ENCODE measurements around the gene UNC93B1.

UNC93B1 gene

DNA sequence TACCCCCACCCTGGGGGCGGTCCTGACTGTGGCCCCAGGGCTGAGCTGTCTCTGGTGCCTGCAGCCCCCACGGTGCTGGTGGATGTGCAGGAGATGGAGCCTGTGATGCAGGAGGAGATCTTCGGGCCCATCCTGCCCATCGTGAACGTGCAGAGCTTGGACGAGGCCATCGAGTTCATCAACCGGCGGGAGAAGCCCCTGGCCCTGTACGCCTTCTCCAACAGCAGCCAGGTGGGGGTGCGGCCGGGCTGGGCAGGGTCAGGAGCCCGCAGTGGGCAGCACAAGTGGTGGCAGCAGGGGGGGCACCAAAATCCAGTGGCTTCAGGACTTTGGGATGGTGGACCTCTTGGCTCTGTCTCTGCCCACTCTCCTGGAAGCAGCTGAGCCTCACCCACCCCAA is 18.6 kb upstream of the UNC93B1 start:
- Histone ChIP-seq H3K27ac (ENCODE audit: insufficient read depth, low read depth, low read length, poor library complexity, severe bottlenecking) (no peak overlapping the region), H3K4me3 (ENCODE audit: insufficient read depth, low read depth, low read length) (no peak overlapping the region), H3K4me1 (ENCODE audit: control insufficient read depth, insufficient read depth, low read length) (peaks cover 13% of the 10 kb centered on the region), H3K27me3 (ENCODE audit: control insufficient read depth, insufficient read depth, low read length, poor library complexity, severe bottlenecking) (no peaks in the 10 kb centered on the region), H3K9me3 (ENCODE audit: control insufficient read depth, low read length) (no peaks in the 10 kb centered on the region), H3K36me3 (ENCODE audit: control insufficient read depth, insufficient read depth, low read length) (no peaks in the 10 kb centered on the region)
- 89 to 91% methylated on average over 13 of the region's 13 CpGs for WGBS, 2 experiments

DNA sequence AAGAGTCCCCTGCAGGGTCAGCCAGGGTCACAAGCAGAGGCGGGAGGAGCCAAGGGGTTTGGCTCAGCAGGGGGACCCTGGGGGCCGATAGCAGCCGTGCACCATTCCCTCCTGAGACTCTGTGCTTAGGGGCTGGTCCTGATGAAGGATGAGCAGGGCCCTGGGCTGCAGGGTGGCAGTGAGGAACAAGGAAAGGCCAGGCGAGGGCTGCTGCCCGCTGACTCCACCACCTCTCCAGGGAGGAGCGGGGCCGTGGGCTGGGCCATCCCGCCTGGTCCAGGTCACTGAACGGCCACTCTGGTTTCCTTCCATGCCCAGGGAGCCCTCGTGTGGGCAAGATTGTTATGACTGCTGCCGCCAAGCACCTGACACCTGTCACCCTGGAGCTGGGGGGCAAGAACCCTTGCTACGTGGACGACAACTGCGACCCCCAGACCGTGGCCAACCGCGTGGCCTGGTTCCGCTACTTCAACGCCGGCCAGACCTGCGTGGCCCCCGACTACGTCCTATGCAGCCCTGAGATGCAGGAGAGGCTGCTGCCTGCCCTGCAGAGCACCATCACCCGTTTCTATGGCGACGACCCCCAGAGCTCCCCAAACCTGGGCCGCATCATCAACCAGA is 17.4 kb upstream of the UNC93B1 start:
- H3K9me3 ChIP-seq (ENCODE audit: control insufficient read depth, low read length) = no peaks in the 10 kb centered on the region
- no peaks in the 10 kb centered on the region for H3K27me3 ChIP-seq (ENCODE audit: control insufficient read depth, insufficient read depth, low read length, poor library complexity, severe bottlenecking)
- H3K4me1 ChIP-seq (ENCODE audit: control insufficient read depth, insufficient read depth, low read length) = peaks cover 13% of the 10 kb centered on the region
- H3K27ac ChIP-seq (ENCODE audit: insufficient read depth, low read depth, low read length, poor library complexity, severe bottlenecking) = no peak overlapping the region
- H3K36me3 ChIP-seq (ENCODE audit: control insufficient read depth, insufficient read depth, low read length) = no peaks in the 10 kb centered on the region
- WGBS, 2 experiments = 72 to 73% methylated on average over 27 of the region's 27 CpGs
- no peak overlapping the region for H3K4me3 ChIP-seq (ENCODE audit: insufficient read depth, low read depth, low read length)

DNA sequence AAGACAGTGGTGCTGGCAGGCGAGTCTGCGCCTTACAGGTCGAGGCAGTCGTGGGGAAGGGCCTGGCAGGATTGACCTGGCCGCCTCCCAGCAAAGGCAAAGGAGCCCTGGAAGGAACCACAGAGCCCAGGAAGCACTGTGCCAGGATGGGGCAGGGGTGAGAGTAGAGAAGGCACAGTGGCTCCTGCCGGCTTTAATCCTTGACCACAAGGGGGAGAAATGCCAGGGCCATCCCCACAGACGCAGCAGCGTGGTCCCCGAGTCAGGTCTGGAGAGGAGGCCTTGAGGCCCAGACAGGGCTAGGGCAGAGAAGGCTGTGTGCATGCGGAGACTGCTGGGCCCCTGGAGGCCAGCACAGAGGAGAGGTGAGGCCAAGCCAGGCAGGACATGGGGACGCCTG is 16.7 kb upstream of the UNC93B1 start:
- H3K27ac ChIP-seq (ENCODE audit: insufficient read depth, low read depth, low read length, poor library complexity, severe bottlenecking) = no peak overlapping the region
- no peaks in the 10 kb centered on the region for H3K9me3 ChIP-seq (ENCODE audit: control insufficient read depth, low read length)
- no peak overlapping the region for H3K4me3 ChIP-seq (ENCODE audit: insufficient read depth, low read depth, low read length)
- H3K36me3 ChIP-seq (ENCODE audit: control insufficient read depth, insufficient read depth, low read length) = no peaks in the 10 kb centered on the region
- no peaks in the 10 kb centered on the region for H3K27me3 ChIP-seq (ENCODE audit: control insufficient read depth, insufficient read depth, low read length, poor library complexity, severe bottlenecking)
- 52 to 55% methylated on average over 11 of the region's 11 CpGs for WGBS, 2 experiments
- peaks cover 13% of the 10 kb centered on the region for H3K4me1 ChIP-seq (ENCODE audit: control insufficient read depth, insufficient read depth, low read length)

DNA sequence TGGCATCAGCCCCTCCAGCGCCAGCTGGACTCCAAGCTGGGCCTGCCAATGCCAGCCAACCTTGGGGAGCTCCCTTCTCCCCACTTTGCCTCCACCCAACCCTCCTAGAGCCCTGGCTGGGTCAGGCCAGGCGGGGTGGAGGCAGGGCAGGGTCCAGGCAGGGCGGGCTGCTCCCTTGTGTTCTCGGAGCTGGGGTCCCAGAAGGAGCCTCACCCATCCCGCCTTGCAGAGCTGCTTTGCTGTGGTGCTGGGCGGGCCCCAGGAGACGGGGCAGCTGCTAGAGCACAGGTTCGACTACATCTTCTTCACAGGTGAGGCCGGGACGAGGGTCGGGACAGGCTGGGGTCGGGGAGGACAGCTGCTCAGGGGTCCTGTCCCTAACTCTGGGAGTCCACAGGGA is 15.6 kb upstream of the UNC93B1 start:
- Histone ChIP-seq H3K27ac (ENCODE audit: insufficient read depth, low read depth, low read length, poor library complexity, severe bottlenecking) (no peak overlapping the region), H3K9me3 (ENCODE audit: control insufficient read depth, low read length) (no peaks in the 10 kb centered on the region), H3K27me3 (ENCODE audit: control insufficient read depth, insufficient read depth, low read length, poor library complexity, severe bottlenecking) (no peaks in the 10 kb centered on the region), H3K4me3 (ENCODE audit: insufficient read depth, low read depth, low read length) (no peak overlapping the region), H3K36me3 (ENCODE audit: control insufficient read depth, insufficient read depth, low read length) (no peaks in the 10 kb centered on the region), H3K4me1 (ENCODE audit: control insufficient read depth, insufficient read depth, low read length) (peaks cover 13% of the 10 kb centered on the region)
- WGBS, 2 experiments = 95% methylated on average over 12 of the region's 12 CpGs

DNA sequence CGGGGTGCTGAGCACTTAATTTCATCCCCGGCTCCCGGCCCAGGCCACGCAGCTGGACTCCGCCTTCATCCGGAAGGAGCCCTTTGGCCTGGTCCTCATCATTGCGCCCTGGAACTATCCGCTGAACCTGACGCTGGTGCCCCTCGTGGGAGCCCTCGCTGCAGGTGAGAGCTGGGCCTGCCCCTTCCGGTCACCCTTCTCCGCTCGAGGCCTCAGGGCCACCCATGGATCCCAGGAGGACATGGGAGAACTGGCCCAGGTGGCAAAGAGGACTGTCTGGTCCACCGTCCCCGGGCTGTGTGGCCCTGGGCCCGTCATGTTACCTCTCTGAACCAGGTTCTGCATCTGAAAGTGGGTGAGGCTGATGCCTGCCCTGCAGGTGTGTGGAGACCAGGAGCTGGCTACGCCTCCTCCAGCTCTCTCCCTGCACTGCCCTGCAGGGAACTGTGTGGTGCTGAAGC is 14.9 kb upstream of the UNC93B1 start:
- Histone ChIP-seq H3K27ac (ENCODE audit: insufficient read depth, low read depth, low read length, poor library complexity, severe bottlenecking) (no peak overlapping the region), H3K4me1 (ENCODE audit: control insufficient read depth, insufficient read depth, low read length) (peaks cover 13% of the 10 kb centered on the region), H3K9me3 (ENCODE audit: control insufficient read depth, low read length) (no peaks in the 10 kb centered on the region), H3K4me3 (ENCODE audit: insufficient read depth, low read depth, low read length) (no peak overlapping the region), H3K27me3 (ENCODE audit: control insufficient read depth, insufficient read depth, low read length, poor library complexity, severe bottlenecking) (no peaks in the 10 kb centered on the region), H3K36me3 (ENCODE audit: control insufficient read depth, insufficient read depth, low read length) (no peaks in the 10 kb centered on the region)
- WGBS, 2 experiments = 94 to 95% methylated on average over 18 of the region's 18 CpGs

DNA sequence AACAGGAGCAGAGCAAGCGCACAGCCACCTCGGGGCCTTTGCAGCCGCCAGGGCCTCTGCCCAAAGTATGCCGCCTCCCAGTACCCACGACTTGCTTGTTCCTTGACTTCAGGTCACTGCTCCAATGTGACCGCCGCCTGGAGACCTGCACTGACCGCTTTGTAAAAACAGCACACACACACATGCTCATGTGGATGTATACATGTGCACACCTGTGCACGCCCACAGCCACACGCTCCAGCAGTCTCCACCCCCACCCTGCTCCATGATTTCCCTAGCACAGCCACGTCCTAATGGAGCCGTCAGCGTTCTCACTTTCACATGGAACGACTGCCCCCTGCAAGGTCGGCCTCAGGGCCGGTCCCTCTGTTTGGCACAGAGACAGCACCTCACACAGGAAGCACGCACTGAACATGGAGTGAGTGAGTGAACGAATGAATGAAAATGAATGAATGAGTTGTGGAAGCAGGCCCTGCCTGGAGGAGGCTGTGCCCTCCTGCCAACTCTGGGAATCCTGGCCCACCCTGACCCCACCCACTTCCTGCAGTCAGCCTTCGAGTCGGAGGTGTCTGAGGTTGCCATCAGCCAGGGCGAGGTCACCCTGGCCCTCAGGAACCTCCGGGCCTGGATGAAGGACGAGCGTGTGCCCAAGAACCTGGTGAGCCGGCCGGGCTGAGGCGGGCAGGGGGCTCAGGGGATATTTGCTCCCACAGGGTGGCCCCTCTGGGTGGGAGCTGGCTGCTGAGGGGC is 14.3 kb upstream of the UNC93B1 start:
- Histone ChIP-seq H3K27me3 (ENCODE audit: control insufficient read depth, insufficient read depth, low read length, poor library complexity, severe bottlenecking) (no peaks in the 10 kb centered on the region), H3K4me1 (ENCODE audit: control insufficient read depth, insufficient read depth, low read length) (peaks cover 13% of the 10 kb centered on the region), H3K27ac (ENCODE audit: insufficient read depth, low read depth, low read length, poor library complexity, severe bottlenecking) (no peak overlapping the region), H3K9me3 (ENCODE audit: control insufficient read depth, low read length) (no peaks in the 10 kb centered on the region), H3K36me3 (ENCODE audit: control insufficient read depth, insufficient read depth, low read length) (no peaks in the 10 kb centered on the region), H3K4me3 (ENCODE audit: insufficient read depth, low read depth, low read length) (no peak overlapping the region)
- 91 to 93% methylated on average over 26 to 27 of the region's 27 CpGs for WGBS, 2 experiments

DNA sequence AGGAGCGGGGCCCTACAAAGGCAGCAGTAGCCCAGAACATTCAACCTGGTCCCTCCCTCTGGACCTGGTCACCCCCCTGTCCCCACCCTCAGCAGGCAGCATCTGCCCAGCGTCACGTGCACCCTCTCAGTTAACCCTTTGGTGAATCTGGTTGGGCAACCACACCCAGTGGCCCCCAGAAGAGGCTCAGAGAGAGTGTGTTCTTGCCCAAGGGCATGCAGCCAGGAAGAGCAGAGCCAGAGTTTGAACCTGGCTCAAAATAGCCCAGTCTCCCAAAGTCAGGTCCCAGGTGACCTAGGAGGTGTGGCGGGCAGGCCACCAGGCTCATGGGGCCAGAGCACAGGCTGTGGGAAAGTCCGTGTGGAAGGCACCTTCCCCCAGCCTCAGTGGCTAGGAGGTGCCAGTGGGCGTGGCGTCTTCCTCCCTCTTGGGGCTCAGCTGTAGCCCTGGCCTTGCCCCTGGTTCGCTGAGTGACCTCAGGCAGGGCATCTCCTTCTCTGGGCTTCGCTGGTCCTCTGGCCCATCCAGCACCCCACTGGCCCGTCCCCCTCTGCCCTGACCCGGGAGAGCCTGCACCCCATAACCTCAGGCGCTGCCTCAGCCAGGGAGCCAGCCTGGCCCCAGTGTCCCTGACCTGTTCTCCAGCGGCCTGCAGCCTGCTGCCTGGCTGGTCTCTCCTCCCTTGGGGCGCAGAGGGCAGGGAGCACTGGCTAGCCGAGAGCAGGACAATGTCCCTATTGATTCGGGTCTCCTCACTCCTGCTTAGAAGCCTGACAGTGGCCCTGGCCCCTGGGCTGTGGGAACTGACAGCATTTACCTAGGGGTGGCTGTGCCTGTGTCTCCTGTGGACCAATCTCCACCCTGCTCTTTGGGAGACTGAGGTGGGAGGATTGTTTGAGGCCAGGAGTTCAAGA is 13.3 kb upstream of the UNC93B1 start:
- H3K27ac ChIP-seq (ENCODE audit: insufficient read depth, low read depth, low read length, poor library complexity, severe bottlenecking) = no peak overlapping the region
- no peaks in the 10 kb centered on the region for H3K36me3 ChIP-seq (ENCODE audit: control insufficient read depth, insufficient read depth, low read length)
- H3K9me3 ChIP-seq (ENCODE audit: control insufficient read depth, low read length) = no peaks in the 10 kb centered on the region
- no peaks in the 10 kb centered on the region for H3K27me3 ChIP-seq (ENCODE audit: control insufficient read depth, insufficient read depth, low read length, poor library complexity, severe bottlenecking)
- H3K4me1 ChIP-seq (ENCODE audit: control insufficient read depth, insufficient read depth, low read length) = peaks cover 19% of the 10 kb centered on the region
- WGBS, 2 experiments = 76 to 78% methylated on average over 16 of the region's 16 CpGs
- no peak overlapping the region for H3K4me3 ChIP-seq (ENCODE audit: insufficient read depth, low read depth, low read length)

DNA sequence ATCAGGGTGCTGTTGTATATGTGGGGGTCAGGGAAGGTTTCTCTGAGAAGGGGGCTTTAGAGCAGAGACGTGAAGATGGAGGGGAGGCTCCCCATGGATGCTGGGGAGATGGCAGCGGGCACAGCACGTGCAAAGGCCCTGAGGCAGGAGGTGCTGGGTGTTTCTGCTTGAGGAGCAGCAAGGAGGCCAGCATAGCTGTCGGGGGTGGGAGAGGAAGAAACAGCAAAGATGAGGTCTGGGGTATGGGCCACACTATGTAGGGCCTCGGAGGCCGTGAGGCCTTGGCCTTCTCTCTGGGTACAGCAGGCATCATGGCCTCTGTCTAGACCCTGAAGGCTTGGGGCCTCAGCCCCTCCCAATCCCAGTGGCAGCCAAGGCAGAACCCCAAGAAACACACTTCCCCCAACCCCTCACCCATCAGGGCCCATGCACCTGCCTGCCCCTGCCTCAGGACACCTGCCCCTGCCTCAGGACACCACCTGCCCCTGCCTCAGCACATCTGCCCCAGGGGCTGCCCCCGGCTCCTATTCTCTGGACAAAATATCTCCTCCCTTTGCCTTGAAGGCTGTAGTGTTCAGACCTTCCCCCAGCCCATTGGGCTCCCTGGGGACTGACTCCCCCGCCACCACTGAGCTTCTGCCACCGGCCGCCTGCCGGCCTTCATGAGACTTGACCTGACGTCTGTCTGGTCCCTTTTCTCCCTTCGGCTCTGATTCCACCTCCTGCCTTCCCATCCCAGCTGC is 12.4 kb upstream of the UNC93B1 start:
- H3K36me3 ChIP-seq (ENCODE audit: control insufficient read depth, insufficient read depth, low read length) = no peaks in the 10 kb centered on the region
- 73 to 74% methylated on average over 13 of the region's 13 CpGs for WGBS, 2 experiments

DNA sequence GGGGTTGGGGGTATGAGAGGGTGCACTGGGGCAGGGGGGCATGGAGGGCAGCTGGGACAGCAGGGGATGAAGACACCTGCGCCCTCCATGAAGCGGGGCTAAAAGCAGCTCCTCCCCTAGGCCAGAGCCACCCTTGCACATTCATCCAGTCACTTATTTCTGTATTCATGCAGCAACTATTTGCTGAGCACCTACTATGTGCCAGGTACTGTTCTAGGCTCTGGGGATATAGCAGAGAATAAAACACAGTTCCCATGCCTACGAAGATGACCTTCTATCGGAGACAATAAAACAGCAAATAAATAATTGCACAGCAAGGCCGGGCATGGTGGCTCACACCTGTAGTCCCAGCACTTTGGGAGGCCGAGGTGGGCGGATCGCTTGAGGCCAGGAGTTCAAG is 11.6 kb upstream of the UNC93B1 start:
- Histone ChIP-seq H3K4me3 (ENCODE audit: insufficient read depth, low read depth, low read length) (no peak overlapping the region), H3K27ac (ENCODE audit: insufficient read depth, low read depth, low read length, poor library complexity, severe bottlenecking) (no peak overlapping the region), H3K27me3 (ENCODE audit: control insufficient read depth, insufficient read depth, low read length, poor library complexity, severe bottlenecking) (no peaks in the 10 kb centered on the region), H3K36me3 (ENCODE audit: control insufficient read depth, insufficient read depth, low read length) (no peaks in the 10 kb centered on the region), H3K4me1 (ENCODE audit: control insufficient read depth, insufficient read depth, low read length) (peaks cover 25% of the 10 kb centered on the region), H3K9me3 (ENCODE audit: control insufficient read depth, low read length) (no peaks in the 10 kb centered on the region)
- 92% methylated on average over 8 of the region's 8 CpGs for WGBS, 2 experiments

More for the DNA sequence above, 12.4 kb upstream of the UNC93B1 start:
- H3K27me3 ChIP-seq (ENCODE audit: control insufficient read depth, insufficient read depth, low read length, poor library complexity, severe bottlenecking) = no peaks in the 10 kb centered on the region
- no peaks in the 10 kb centered on the region for H3K9me3 ChIP-seq (ENCODE audit: control insufficient read depth, low read length)
- H3K4me3 ChIP-seq (ENCODE audit: insufficient read depth, low read depth, low read length) = no peak overlapping the region
- H3K27ac ChIP-seq (ENCODE audit: insufficient read depth, low read depth, low read length, poor library complexity, severe bottlenecking) = no peak overlapping the region
- H3K4me1 ChIP-seq (ENCODE audit: control insufficient read depth, insufficient read depth, low read length) = peaks cover 25% of the 10 kb centered on the region
